VCaP (cell line): ENCODE measurements around the gene ARHGAP18.

Experiments used
- H3K27ac ChIP-seq: fragments of 450-650 bp; 2 replicates; pipeline ENCODE4 v1.5.1; 2017
- TF ChIP-seq, protein P1 (sequence below): fragments of 450-650 bp; conservative IDR thresholded peaks from 2 replicates; pipeline ENCODE4 v1.5.1; 2017; ENCODE audit warnings: mild to moderate bottlenecking, moderate library complexity

The ARHGAP18 gene

DNA sequence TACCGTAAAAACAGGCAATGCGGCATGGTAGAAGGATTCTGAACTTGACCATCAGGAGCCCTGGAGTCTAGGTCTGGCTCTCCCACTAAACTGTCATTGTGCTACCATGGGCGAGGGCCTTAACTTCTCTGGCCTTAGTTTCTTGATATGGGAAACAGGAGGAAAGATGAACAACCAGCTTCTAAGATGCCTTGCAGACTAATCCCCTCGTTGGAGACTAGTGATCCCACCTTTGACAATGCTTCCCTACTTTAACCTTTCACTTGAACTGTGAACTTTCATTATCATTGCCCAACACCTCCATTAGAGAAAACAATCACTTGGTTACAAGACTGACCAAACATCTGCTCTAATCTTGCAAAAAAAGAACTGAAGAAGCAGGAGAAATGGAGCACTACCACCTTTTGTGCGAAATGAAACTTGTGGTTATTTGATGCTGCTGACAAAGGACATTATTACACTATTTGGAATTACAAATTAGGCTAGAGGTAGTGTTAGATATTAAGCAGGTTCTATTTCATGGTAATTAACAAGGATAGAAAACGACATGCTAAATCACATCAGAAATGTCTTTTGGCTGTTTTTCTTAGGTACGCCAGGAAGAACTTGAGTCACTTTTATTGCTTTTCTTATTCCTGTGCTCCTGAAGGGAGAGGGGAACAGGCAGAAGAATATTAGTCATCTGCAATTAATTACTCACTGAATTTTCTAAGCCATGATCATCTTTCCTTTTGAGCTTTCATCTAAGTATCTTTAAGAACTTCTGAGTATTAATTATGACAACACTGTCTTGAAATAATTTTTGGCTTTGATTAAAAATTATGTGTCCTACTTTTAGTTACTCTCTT, 39.1 kb upstream of the ARHGAP18 start:
- TF ChIP-seq, protein P1, sequence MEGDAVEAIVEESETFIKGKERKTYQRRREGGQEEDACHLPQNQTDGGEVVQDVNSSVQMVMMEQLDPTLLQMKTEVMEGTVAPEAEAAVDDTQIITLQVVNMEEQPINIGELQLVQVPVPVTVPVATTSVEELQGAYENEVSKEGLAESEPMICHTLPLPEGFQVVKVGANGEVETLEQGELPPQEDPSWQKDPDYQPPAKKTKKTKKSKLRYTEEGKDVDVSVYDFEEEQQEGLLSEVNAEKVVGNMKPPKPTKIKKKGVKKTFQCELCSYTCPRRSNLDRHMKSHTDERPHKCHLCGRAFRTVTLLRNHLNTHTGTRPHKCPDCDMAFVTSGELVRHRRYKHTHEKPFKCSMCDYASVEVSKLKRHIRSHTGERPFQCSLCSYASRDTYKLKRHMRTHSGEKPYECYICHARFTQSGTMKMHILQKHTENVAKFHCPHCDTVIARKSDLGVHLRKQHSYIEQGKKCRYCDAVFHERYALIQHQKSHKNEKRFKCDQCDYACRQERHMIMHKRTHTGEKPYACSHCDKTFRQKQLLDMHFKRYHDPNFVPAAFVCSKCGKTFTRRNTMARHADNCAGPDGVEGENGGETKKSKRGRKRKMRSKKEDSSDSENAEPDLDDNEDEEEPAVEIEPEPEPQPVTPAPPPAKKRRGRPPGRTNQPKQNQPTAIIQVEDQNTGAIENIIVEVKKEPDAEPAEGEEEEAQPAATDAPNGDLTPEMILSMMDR: no peak
- H3K27ac ChIP-seq: peak overlapping the region; percentile 65

DNA sequence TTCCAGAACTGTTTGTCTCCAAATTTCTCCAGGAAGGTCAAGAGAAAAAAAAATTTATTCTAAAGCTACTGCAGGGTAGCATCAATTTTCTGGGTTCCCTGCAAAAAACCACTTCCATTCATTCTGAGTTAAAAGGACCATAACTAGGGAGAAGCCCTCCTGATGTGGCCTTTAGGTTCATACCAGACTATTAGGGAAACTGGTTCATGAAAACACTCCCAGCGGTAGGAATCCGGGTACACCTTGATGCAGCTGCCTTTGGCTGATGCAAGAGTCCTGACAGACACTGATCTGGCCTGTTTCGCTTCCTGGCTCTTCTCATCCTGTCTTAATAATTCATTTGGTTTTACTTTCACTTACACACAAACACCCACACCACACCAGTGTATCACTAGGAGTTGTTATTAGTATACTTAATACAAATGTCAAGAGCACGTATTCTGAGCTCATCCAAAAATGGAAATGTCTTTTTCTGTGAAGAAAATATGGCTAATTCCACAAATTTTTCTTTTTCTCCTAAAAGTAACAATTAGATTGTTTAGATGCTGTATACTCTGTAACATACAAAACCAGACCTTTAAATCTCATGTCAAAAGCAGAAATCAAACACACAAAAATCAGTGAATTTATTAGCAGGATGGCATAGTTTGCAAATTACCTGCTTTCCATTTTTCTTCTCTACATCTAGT, 38.4 kb upstream of the ARHGAP18 start:
- peak overlapping the region; percentile 65 for H3K27ac ChIP-seq
- TF ChIP-seq, protein P1: no peak

DNA sequence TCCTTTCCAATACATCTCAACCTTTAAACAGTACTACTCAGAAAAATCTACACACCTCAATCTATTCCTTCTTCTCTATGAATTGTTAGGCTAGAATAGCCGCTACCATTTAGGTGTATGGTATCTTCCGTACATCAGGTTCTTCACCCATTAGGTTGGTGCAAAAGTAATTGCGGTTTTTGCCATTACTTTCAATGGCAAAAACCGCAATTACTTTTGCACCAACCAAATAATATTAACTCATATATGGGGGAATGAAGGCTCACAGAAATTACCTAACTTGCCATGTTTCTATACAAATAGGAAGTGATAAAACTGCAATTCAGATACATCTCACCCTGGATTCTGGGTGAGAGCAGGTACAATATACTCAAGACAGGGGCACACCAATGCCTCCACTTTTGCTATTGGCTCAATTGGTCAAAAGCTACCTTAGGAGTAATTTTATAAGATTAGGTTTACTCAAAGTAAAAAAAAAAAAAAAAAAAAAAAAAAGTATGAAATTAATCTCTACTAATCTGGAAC, 37.7 kb upstream of the ARHGAP18 start:
- TF ChIP-seq, protein P1: no peak
- peak overlapping the region; percentile 65 for H3K27ac ChIP-seq

DNA sequence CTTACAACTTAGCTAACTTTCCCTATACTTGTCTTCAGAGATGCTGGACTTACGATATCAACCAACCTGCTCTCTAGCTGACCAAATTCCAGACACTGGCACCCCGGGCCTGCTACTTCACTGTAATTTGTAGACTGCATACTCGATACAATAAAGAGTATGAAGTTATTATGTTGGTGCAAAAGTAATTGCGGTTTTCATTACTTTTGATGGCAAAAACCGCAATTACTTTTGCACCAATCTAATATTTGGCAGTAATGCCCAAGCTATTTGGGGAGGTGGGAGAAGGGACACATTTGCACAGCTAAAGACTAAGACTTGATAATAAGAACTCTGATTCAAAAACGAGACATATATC, 34.9 kb upstream of the ARHGAP18 start:
- TF ChIP-seq, protein P1: no peak
- H3K27ac ChIP-seq: peak overlapping the region; percentile 70

DNA sequence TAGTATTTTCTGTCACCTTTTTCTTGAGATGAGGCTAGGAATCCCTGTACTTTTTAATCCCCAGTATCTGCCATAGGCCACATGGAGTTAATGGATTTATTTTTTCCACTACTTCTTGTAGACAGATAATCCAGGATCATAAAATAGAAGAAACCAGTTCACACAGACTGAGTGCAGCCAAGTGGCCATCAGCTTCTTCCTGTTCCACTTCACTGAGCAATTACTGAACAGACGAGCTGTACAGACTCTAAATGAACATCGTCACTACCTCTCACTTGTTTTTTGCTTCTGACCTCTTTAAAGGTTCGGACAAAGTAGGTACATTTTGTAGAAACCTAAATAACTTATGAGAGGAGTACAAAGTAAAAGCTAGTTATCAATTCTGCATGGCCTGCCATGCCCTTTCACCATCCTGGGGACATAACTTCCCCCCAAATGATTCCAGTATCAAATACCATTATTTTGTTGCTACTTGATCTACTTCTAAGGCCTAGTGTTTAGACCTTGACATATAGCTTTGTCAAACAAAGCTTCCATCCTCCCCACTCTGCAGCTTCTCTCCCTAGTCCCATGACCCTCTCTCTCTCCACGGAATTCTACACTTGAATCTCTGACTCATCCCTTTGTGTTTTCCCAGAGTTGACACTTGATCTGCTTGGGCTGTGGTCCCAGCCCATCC, 34.4 kb upstream of the ARHGAP18 start:
- peak overlapping the region; percentile 70 for H3K27ac ChIP-seq
- TF ChIP-seq, protein P1: no peak

DNA sequence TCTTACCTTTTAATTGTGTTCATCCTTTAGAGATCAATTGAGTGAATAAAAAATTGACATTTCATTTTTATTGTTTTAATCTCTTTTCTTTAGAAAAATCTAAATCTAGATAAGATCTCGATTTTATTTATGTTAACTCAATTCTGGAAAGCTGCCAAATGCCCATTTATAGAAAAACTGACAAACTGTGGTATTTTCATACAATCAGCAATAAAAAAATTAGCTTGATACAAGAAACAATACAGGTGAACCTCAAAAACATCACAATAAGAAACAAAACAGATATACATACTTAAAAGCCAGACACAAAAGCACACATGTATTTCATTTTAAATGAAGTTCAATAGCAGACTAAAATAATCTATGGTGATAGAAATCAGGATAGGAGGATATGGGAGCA, 30.0 kb upstream of the ARHGAP18 start:
- no peak overlapping the region for H3K27ac ChIP-seq
- TF ChIP-seq, protein P1: no peak

DNA sequence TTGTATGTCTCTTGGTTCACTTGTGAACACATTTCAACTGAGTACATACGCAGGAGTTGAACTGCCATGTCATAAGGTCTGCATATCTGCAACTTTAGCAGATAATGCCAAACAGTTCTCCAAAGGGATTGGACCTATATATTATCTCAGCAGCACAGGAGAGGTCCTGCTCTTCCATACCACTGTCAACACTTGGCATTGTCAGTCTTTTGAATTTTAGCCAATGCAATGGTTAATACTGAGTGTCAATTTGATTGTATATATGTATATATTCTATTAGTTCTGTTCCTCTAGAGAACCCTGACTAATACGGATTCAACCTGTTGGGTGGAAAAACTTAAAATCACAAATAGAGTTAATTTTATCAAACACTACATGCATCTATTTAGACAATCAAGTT, 26.1 kb upstream of the ARHGAP18 start:
- no peak overlapping the region for H3K27ac ChIP-seq
- TF ChIP-seq, protein P1: no peak
